GM18858 (cell line): ENCODE data around the gene SPANXD.
"Not testable (repeated sequence)": the region's sequence is repeated elsewhere in the genome, so short reads cannot be mapped to it uniquely, and the experiment has no call there.

ENCODE experiments used
- ATAC-seq: cut with Tn5 transposase; IDR thresholded peaks from one replicate; pipeline ENCODE4 v1.9.1; 2021; ENCODE audit not compliant: unreplicated experiment

SPANXD gene

GRCh38 chrX:141698639-141699038 lies at the start of gene SPANXD:
TSS of gene SPANXD (minus strand) at chrX:141698739. CDS start at chrX:141698405, 334 bp downstream.
- ATAC-seq, result not testable (repeated sequence)

- no peak for ATAC-seq
These were observed 44.1 kb upstream of the SPANXD start for GRCh38 chrX:141742666-141743065.

GRCh38 chrX:141736656-141737055 lies 38.1 kb upstream of the SPANXD start:
- no peak for ATAC-seq

- ATAC-seq, result no peak
These were observed 34.8 kb upstream of the SPANXD start for GRCh38 chrX:141733371-141733770.

GRCh38 chrX:141732031-141732430 lies 33.5 kb upstream of the SPANXD start:
- no peak for ATAC-seq

- ATAC-seq, result no peak
These were observed 25.6 kb upstream of the SPANXD start for GRCh38 chrX:141724186-141724585.

GRCh38 chrX:141714680-141715079 lies 16.1 kb upstream of the SPANXD start:
- no peak for ATAC-seq

- no peak for ATAC-seq
These were observed 2.5 kb upstream of the SPANXD start for GRCh38 chrX:141701072-141701471.

- no peak for ATAC-seq
These were observed 24.6 kb downstream of the SPANXD start for GRCh38 chrX:141673946-141674345.

GRCh38 chrX:141669689-141670088 lies 28.9 kb downstream of the SPANXD start:
- no peak for ATAC-seq

- no peak for ATAC-seq
These were observed 30.2 kb downstream of the SPANXD start for GRCh38 chrX:141668371-141668770.

GRCh38 chrX:141662781-141663180 lies 35.8 kb downstream of the SPANXD start:
- ATAC-seq, result no peak

GRCh38 chrX:141652286-141652685 lies 46.3 kb downstream of the SPANXD start:
- no peak for ATAC-seq
